ENCODE data around the gene WHRN. TPM values are rescaled to one million over a fixed set of nuclear protein-coding genes. Genes with fewer than 3 reads are reported as not detected.

Gene WHRN
- total and polyA plus RNA-seq, 5 donors: 7.8 to 20.3 (median 13.2) TPM

DNA sequence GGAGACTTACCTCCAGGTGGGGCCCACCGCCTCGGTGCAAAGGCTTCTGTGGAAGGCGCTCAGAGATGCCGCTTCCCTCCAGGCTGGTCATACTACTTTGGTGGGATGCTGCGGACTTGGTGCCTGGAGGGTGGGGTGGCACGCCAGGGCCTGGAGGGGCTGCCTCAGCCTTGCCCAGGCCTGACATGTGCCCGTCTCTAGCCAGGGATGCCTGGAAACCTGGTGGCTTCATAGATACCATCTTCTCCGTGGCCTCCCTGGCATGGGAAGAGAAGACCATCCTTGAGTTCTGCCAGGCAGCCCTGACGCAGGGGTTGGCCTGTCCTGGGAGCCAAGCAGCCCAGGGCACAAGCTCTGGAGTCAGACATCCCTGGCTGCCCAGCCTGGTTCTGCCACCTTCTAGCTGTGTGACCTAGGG, 147.4 kb downstream of the WHRN start:
- Histone ChIP-seq H3K9me3 (ENCODE audit: control insufficient read depth, low read length) (no peaks in the 10 kb centered on the region), H3K4me3 (ENCODE audit: low read length) (no peak overlapping the region), H3K27me3 (ENCODE audit: control insufficient read depth, insufficient read depth) (no peaks in the 10 kb centered on the region), H3K4me1 (ENCODE audit: control insufficient read depth, insufficient read depth, low read length) (no peaks in the 10 kb centered on the region), H3K27ac (ENCODE audit: low read length) (no peak overlapping the region)
- intact Hi-C loops (cut with DNase I): no loop called here
- DNase-seq (no peak), ATAC-seq (no peak)
- 97% methylated on average over 9 of the region's 9 CpGs for whole genome bisulfite sequencing

DNA sequence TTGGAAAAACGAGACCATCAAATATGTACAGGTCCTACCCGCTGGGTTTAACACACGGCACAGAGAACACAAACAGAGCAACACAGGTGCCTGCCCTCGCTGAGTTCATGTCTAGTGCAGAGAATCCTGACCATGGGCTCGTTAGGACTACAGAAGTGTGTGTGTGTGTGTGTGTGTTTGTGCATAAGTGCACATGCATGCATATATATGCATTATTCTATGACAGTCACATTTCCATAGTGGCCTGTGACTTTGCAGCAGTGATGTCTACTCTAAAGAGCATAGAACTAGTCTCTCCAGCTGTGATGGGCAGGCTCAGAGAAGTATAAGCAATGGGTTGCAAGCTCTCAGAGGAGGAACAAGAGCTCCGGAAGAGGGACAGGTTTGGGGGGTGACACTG, 147.9 kb downstream of the WHRN start:
- Histone ChIP-seq H3K27ac (ENCODE audit: low read length) (no peak overlapping the region), H3K9me3 (ENCODE audit: control insufficient read depth, low read length) (no peaks in the 10 kb centered on the region), H3K4me3 (ENCODE audit: low read length) (no peak overlapping the region), H3K4me1 (ENCODE audit: control insufficient read depth, insufficient read depth, low read length) (no peaks in the 10 kb centered on the region), H3K27me3 (ENCODE audit: control insufficient read depth, insufficient read depth) (no peaks in the 10 kb centered on the region)
- ATAC-seq: no peak
- WGBS: 89% methylated on average over 6 of the region's 6 CpGs
- no peak for DNase-seq
- intact Hi-C loops (cut with DNase I): no loop called here

DNA sequence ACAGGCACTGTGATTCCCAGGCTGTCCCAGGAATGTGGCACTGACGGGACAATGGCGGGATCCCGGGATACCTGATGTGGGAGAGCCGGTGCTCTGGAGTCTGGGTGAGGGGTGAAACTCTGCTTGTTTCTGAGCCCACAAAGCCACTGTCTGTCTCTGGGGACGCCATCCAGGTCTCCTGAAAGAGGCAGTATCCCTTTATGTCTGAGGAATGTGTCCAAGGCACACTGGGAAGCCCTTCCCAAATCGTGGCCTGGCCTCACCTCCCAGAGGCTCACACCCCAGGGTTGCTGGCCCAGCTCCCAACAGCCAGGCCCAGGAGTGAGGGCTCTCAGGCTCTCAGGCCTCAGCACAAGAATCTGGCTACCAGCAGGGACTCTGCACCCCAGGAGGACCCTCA, 148.5 kb downstream of the WHRN start:
- DNase-seq (no peak), ATAC-seq (peak in 1 of 2 donors; percentile 16)
- Histone ChIP-seq H3K9me3 (ENCODE audit: control insufficient read depth, low read length) (no peaks in the 10 kb centered on the region), H3K27ac (ENCODE audit: low read length) (no peak overlapping the region), H3K4me3 (ENCODE audit: low read length) (no peak overlapping the region), H3K27me3 (ENCODE audit: control insufficient read depth, insufficient read depth) (no peaks in the 10 kb centered on the region), H3K4me1 (ENCODE audit: control insufficient read depth, insufficient read depth, low read length) (no peaks in the 10 kb centered on the region)
- 86% methylated on average over 6 of the region's 6 CpGs for WGBS
- intact Hi-C loops (cut with DNase I): no loop called here

DNA sequence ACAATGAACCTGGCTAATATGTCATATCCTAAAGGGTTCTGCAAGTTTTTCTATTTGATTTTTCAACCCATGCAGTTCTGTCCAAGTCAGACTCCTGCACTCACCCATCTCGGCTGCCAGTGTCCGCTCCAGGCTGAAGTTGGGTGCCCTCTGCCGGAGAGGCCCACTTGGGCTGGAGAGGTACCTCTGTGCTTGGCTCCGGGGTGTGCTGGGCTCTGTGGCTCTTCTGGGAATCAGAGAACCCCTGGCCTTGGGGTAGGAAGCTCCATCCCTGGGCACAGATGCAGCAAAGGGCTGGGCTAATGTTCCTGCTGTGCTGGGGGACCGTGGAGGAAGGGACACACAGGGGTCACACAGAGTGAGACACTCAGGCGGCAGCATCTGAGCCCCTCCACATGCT, 149.5 kb downstream of the WHRN start:
- WGBS: 93% methylated on average over 6 of the region's 6 CpGs
- Histone ChIP-seq H3K27me3 (ENCODE audit: control insufficient read depth, insufficient read depth) (no peaks in the 10 kb centered on the region), H3K4me1 (ENCODE audit: control insufficient read depth, insufficient read depth, low read length) (no peaks in the 10 kb centered on the region), H3K9me3 (ENCODE audit: control insufficient read depth, low read length) (no peaks in the 10 kb centered on the region), H3K4me3 (ENCODE audit: low read length) (no peak overlapping the region), H3K27ac (ENCODE audit: low read length) (no peak overlapping the region)
- ATAC-seq: no peak
- intact Hi-C loops (cut with DNase I): no loop called here
- no peak for DNase-seq

Other genes with a start within 250 kb of the WHRN start
- gene ORM1, start 182.4 kb downstream of the WHRN start, total RNA-seq: 1 to 10 TPM in 1 of 4 donors, not detected in 3; 2.7 TPM
- 0.70 TPM for gene ORM1, start 182.4 kb downstream of the WHRN start, polyA plus RNA-seq
- gene ORM2, start 175.6 kb downstream of the WHRN start, total RNA-seq: not detected
- gene ORM2, start 175.6 kb downstream of the WHRN start, polyA plus RNA-seq: 0.27 TPM
- 10 to 100 TPM in 1 of 4 donors, 1 to 10 TPM in 3; 8.8 to 10.3 (median 8.9) TPM for gene AKNA, start 117.5 kb downstream of the WHRN start, total RNA-seq
- gene AKNA, start 117.5 kb downstream of the WHRN start, polyA plus RNA-seq: 8.4 TPM
- gene ATP6V1G1, start 82.3 kb upstream of the WHRN start, total RNA-seq: 10 to 100 TPM; 91.5 to 99.7 (median 98.0) TPM
- gene ATP6V1G1, start 82.3 kb upstream of the WHRN start, polyA plus RNA-seq: 157 TPM
- 1 to 10 TPM; 6.3 to 7.8 (median 7.1) TPM for gene TMEM268, start 105.8 kb upstream of the WHRN start, total RNA-seq
- gene TMEM268, start 105.8 kb upstream of the WHRN start, polyA plus RNA-seq: 3.0 TPM
- gene TEX53, start 152.3 kb upstream of the WHRN start, total RNA-seq: not detected
- gene TEX53, start 152.3 kb upstream of the WHRN start, polyA plus RNA-seq: not detected
- gene TEX48, start 176.7 kb upstream of the WHRN start, total RNA-seq: not detected
- gene TEX48, start 176.7 kb upstream of the WHRN start, polyA plus RNA-seq: not detected